SW 1271 (cell line): ENCODE measurements around the gene TNS3.

Experiments
- DNase-seq, 2 experiments: peaks; one replicate each; lab custom pipeline; 2025; lab: John Stamatoyannopoulos, UW

Gene TNS3

GRCh38 chr7:47427051-47427643, 154.8 kb downstream of the TNS3 start:
- no peak for DNase-seq

GRCh38 chr7:47424523-47424922, 157.4 kb downstream of the TNS3 start:
- DNase-seq = no peak

- no peak for DNase-seq
Observed at GRCh38 chr7:47423196-47423595, 158.7 kb downstream of the TNS3 start.

GRCh38 chr7:47422611-47423010, 159.3 kb downstream of the TNS3 start:
- no peak for DNase-seq

- DNase-seq = no peak
Observed at GRCh38 chr7:47421456-47421855, 160.5 kb downstream of the TNS3 start.

GRCh38 chr7:47420122-47420780, 161.7 kb downstream of the TNS3 start:
- no peak for DNase-seq

GRCh38 chr7:47419471-47419870, 162.4 kb downstream of the TNS3 start:
- DNase-seq = no peak

GRCh38 chr7:47418601-47419309, 163.2 kb downstream of the TNS3 start:
- no peak for DNase-seq

- DNase-seq = no peak
Observed at GRCh38 chr7:47416492-47417480, 165.1 kb downstream of the TNS3 start.

- no peak for DNase-seq
Observed at GRCh38 chr7:47415318-47416212, 166.3 kb downstream of the TNS3 start.

- no peak for DNase-seq
Observed at GRCh38 chr7:47414342-47415317, 167.3 kb downstream of the TNS3 start.

- no peak for DNase-seq
Observed at GRCh38 chr7:47413526-47414341, 168.2 kb downstream of the TNS3 start.

- no peak for DNase-seq
Observed at GRCh38 chr7:47411901-47412300, 170.0 kb downstream of the TNS3 start.

- no peak for DNase-seq
Observed at GRCh38 chr7:47411281-47411869, 170.5 kb downstream of the TNS3 start.

- DNase-seq = no peak
Observed at GRCh38 chr7:47408675-47409074, 173.2 kb downstream of the TNS3 start.

GRCh38 chr7:47407821-47408674, 173.9 kb downstream of the TNS3 start:
- DNase-seq = no peak

GRCh38 chr7:47407136-47407535, 174.8 kb downstream of the TNS3 start:
- DNase-seq = no peak

- no peak for DNase-seq
Observed at GRCh38 chr7:47406801-47407129, 175.1 kb downstream of the TNS3 start.
